Endothelial cell of umbilical vein (primary cell): ENCODE data around the gene CCDC138. TPM values are rescaled to one million over a fixed set of nuclear protein-coding genes. Genes with fewer than 3 reads are reported as not detected.

Source experiments
- BruUV-seq: library from RNA; stranded (reverse); fragments of 400-500 nt; replicated peaks from 2 replicates; lab custom pipeline; 2021; lab: Mats Ljungman, UMichigan
- CTCF ChIA-PET: fragments of 300-600, 350-600 bp; sonication (Branson Sonifier 250); formaldehyde crosslinking; loops from one replicate; lab custom pipeline; 2021; ENCODE audit warnings: antibody characterized with exemption, inconsistent platforms; lab: Charles Lee
- POLR2A ChIA-PET: fragments of 300-600, 350-600 bp; sonication (Branson Sonifier 250); formaldehyde crosslinking; loops from one replicate; lab custom pipeline; 2021; ENCODE audit warnings: antibody characterized with exemption, inconsistent platforms; lab: Charles Lee
- DNase-seq: peaks from one replicate; pipeline ENCODE4 v3.0.0-alpha.2; 2011; ENCODE audit warnings: low read depth, low spot score
- FAIRE-seq: peaks from 2 replicates; lab custom pipeline; 2011; peaks lifted over from hg19 to GRCh38; lab: Jason Lieb, UNC
- H2AFZ ChIP-seq: 2 replicates; pipeline ENCODE4 v1.6.0; 2012; ENCODE audit warnings: low read depth, low read length, control low read depth, inconsistent platforms
- H3K27ac ChIP-seq: 2 replicates; pipeline ENCODE4 v1.5.1; 2011; ENCODE audit warnings: low read depth, mild to moderate bottlenecking, control low read depth, low read length, moderate library complexity; ENCODE audit not compliant: insufficient read depth
- H3K27me3 ChIP-seq, 2 experiments: 2 replicates each; pipeline versions ENCODE4 v1.6.0 to v1.6.1; 2011; ENCODE audit warnings: low read length in 2 of 2, mixed read lengths in 1 of 2; ENCODE audit not compliant: control insufficient read depth in 2 of 2, insufficient read depth in 2 of 2
- H3K36me3 ChIP-seq, 2 experiments: 2 replicates in 1 of 2; 3 replicates in 1 of 2; pipeline ENCODE4 v1.5.1; 2011; ENCODE audit warnings: low read length in 2 of 2, mild to moderate bottlenecking in 1 of 2, moderate library complexity in 1 of 2; ENCODE audit not compliant: control insufficient read depth in 2 of 2, insufficient read depth in 2 of 2; ENCODE audit errors: extremely low read depth in 1 of 2
- H3K4me1 ChIP-seq: 3 replicates; pipeline ENCODE4 v1.5.1; 2011; ENCODE audit warnings: mild to moderate bottlenecking, low read length; ENCODE audit not compliant: control insufficient read depth, insufficient read depth; ENCODE audit errors: extremely low read depth
- H3K4me2 ChIP-seq: 2 replicates; pipeline ENCODE4 v1.6.1; 2011; ENCODE audit warnings: low read length, control low read depth, mixed read lengths; ENCODE audit not compliant: insufficient read depth
- H3K4me3 ChIP-seq, 3 experiments: fragments of 200-600 bp in 1 of 3; sonication (generic), shearing (Covaris generic) in 1 of 3; replicated peaks in 1 of 3; 2 replicates each; pipeline ENCODE4 v1.5.1; 2011 to 2016; ENCODE audit warnings: control low read depth in 3 of 3, low read length in 3 of 3, mild to moderate bottlenecking in 2 of 3, inconsistent platforms in 1 of 3, low read depth in 1 of 3, moderate library complexity in 1 of 3; ENCODE audit not compliant: insufficient read depth in 1 of 3
- H3K79me2 ChIP-seq: 2 replicates; pipeline ENCODE4 v1.6.0; 2012; ENCODE audit warnings: low read length, inconsistent platforms; ENCODE audit not compliant: control insufficient read depth, insufficient read depth
- H3K9ac ChIP-seq: replicated peaks from 2 replicates; pipeline ENCODE3; 2011; ENCODE audit warnings: low read length, control low read depth; ENCODE audit not compliant: insufficient read depth; ENCODE audit errors: extremely low read depth
- H3K9me1 ChIP-seq: replicated peaks from 3 replicates; pipeline ENCODE4 v1.6.0; 2011; ENCODE audit warnings: mild to moderate bottlenecking, low read length; ENCODE audit not compliant: control insufficient read depth, insufficient read depth; ENCODE audit errors: extremely low read depth
- H3K9me3 ChIP-seq: replicated peaks from 2 replicates; pipeline ENCODE4 v1.5.1; 2012; ENCODE audit warnings: low read length, inconsistent platforms; ENCODE audit not compliant: control insufficient read depth, insufficient read depth
- H4K20me1 ChIP-seq: replicated peaks from 2 replicates; pipeline ENCODE3; 2011; ENCODE audit warnings: mild to moderate bottlenecking, low read length; ENCODE audit not compliant: control insufficient read depth, insufficient read depth; ENCODE audit errors: extremely low read depth
- CTCF ChIP-seq, 2 donors: IDR thresholded peaks; 1 replicate in 1 of 2; 2 replicates in 1 of 2; pipeline ENCODE4 v1.5.1; 2011; ENCODE audit warnings: low read length in 2 of 2, mild to moderate bottlenecking in 2 of 2, moderate library complexity in 2 of 2, control low read depth in 1 of 2, inconsistent platforms in 1 of 2, low read depth in 1 of 2; ENCODE audit not compliant: insufficient read depth in 1 of 2; ENCODE audit errors: extremely low read depth in 1 of 2
- FOS ChIP-seq: IDR thresholded peaks from 2 replicates; pipeline ENCODE4 v1.6.1; 2011; ENCODE audit warnings: mild to moderate bottlenecking, low read length, moderate library complexity, borderline replicate concordance; ENCODE audit not compliant: insufficient read depth
- GATA2 ChIP-seq: IDR thresholded peaks from 2 replicates; pipeline ENCODE4 v1.7.0; 2011; ENCODE audit warnings: low read depth, mild to moderate bottlenecking, moderate library complexity, mixed read lengths, low read length; ENCODE audit not compliant: insufficient read length, insufficient read depth
- JUN ChIP-seq: IDR thresholded peaks from 2 replicates; pipeline ENCODE4 v1.6.1; 2011; ENCODE audit warnings: borderline replicate concordance, low read depth; ENCODE audit not compliant: insufficient read length, insufficient read depth
- MAX ChIP-seq: IDR thresholded peaks from 2 replicates; pipeline ENCODE4 v1.6.1; 2011; ENCODE audit not compliant: insufficient read depth, insufficient read length
- POLR2A ChIP-seq: IDR thresholded peaks from 2 replicates; pipeline ENCODE4 v1.6.1; 2012; ENCODE audit warnings: low read depth, mild to moderate bottlenecking, control low read depth, low read length
- POLR2AphosphoS5 ChIP-seq: IDR thresholded peaks from 2 replicates; pipeline ENCODE4 v1.6.1; 2012; ENCODE audit warnings: low read depth, mild to moderate bottlenecking, control low read depth, low read length, moderate library complexity; ENCODE audit not compliant: insufficient read depth
- dilution Hi-C: fragments of 300-500 bp; cut with MboI; formaldehyde crosslinking; loops from one replicate; pipeline ENCODE4 v1.15.0; 2019; ENCODE audit warnings: low sequenced_read_pairs; ENCODE audit not compliant: extremely low pct_ligation_motif_present
- intact Hi-C: fragments of 100-400 bp; cut with micrococcal nuclease; formaldehyde crosslinking; loops from one replicate; pipeline ENCODE4 v1.10.0; 2022
- polyA plus RNA-seq, 4 experiments: library from polyadenylated mRNA; depleted of rRNA in 3 of 4; stranded (reverse) in 3 of 4; unstranded in 1 of 4; fragments of >200 nt; gene quantifications; 2 replicates each; pipeline versions ENCODE4 v1.2.1 to v1.2.3, GENCODE V29; 2011 to 2012; ENCODE audit warnings: missing spikeins in 1 of 4
- total RNA-seq: library from RNA; stranded (reverse); gene quantifications from 2 replicates; pipeline ENCODE4 v1.2.3, GENCODE V29; 2021

CCDC138 gene
- total and polyA plus RNA-seq, 2 donors (not counting 3 experiments of a cell fraction or from before 2014, with no cell fraction given), result 1.5 to 10.8 TPM

GRCh38 chr2:108825736-108826135 lies 39.2 kb downstream of the CCDC138 start:
- no peaks in the 10 kb centered on the region for H3K9me3 ChIP-seq
- H4K20me1 ChIP-seq, result no peaks in the 10 kb centered on the region
- H3K9ac ChIP-seq, result no peak overlapping the region
- no peak overlapping the region for H3K4me3 ChIP-seq
- no peaks in the 10 kb centered on the region for H3K9me1 ChIP-seq
- no peak overlapping the region for H3K4me2 ChIP-seq
- CTCF ChIA-PET, result no interaction called here
- DNase-seq, result no peak
- BruUV-seq, result no TSS peak
- TF ChIP-seq CTCF (IDR thresholded peaks at IDR 0.05; ENCODE audit: extremely low read depth in 1 of 2, insufficient read depth in 1 of 2, low read depth in 1 of 2, low read length in 2 of 2) (no peak), GATA2 (no peak), FOS (no peak), POLR2A (no peak), JUN (no peak), MAX (no peak), POLR2AphosphoS5 (no peak)
- dilution Hi-C loops, result no loop called here
- FAIRE-seq, result no peak
- no peak overlapping the region for H3K27ac ChIP-seq
- no peaks in the 10 kb centered on the region for H3K79me2 ChIP-seq
- H3K36me3 ChIP-seq, result no peaks in the 10 kb centered on the region
- no peaks in the 10 kb centered on the region for H3K27me3 ChIP-seq
- no peak overlapping the region for H2AFZ ChIP-seq
- intact Hi-C loops, result no loop called here
- POLR2A ChIA-PET, result no interaction called here
- H3K4me1 ChIP-seq, result no peaks in the 10 kb centered on the region
